ENCODE results near the gene SHC3. TPM values are rescaled to one million over a fixed set of nuclear protein-coding genes. Genes with fewer than 3 reads are reported as not detected.

Gene SHC3, protein sequence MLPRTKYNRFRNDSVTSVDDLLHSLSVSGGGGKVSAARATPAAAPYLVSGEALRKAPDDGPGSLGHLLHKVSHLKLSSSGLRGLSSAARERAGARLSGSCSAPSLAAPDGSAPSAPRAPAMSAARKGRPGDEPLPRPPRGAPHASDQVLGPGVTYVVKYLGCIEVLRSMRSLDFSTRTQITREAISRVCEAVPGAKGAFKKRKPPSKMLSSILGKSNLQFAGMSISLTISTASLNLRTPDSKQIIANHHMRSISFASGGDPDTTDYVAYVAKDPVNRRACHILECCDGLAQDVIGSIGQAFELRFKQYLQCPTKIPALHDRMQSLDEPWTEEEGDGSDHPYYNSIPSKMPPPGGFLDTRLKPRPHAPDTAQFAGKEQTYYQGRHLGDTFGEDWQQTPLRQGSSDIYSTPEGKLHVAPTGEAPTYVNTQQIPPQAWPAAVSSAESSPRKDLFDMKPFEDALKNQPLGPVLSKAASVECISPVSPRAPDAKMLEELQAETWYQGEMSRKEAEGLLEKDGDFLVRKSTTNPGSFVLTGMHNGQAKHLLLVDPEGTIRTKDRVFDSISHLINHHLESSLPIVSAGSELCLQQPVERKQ
- total RNA-seq, result 1 to 10 TPM; 2.2 to 4.0 (median 3.1) TPM

DNA sequence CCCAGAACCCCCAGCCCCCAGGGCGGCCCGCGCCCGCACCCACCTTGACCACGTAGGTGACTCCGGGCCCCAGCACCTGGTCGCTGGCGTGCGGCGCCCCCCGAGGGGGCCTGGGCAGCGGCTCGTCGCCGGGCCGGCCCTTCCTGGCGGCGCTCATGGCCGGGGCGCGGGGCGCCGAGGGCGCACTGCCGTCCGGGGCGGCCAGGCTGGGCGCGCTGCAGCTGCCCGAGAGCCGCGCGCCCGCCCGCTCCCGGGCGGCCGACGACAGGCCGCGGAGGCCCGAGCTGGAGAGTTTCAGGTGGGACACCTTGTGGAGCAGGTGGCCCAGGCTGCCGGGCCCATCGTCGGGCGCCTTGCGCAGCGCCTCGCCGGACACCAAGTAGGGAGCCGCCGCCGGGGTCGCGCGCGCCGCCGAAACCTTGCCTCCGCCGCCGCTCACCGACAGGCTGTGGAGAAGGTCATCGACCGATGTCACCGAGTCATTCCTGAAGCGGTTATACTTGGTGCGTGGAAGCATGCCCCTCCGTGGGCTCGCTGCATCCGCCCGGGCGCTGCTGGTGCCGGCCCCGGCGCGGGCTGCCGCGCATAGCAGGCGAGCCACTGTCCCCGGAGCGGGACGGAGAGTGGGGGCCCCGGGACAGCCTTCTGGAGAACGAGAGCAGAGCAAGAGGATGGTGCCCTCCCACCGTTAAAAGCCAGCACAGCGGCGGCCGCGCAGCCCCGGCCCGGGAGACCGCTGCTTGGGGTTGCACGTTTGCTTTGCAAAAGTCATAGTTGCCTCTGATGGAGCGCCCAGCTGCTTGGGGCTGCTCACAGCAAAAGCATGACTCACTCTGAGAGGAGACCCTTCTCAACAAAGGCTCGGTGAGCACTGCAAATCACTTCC is at the start of gene SHC3:
Gene SHC3, minus strand, starts transcription at position 875 of the 886 bp plus-strand sequence. Its CDS starts 358 bp downstream, at position 517.
- H3K36me3 ChIP-seq, result no peaks in the 10 kb centered on the region
- H3K9me3 ChIP-seq, result no peaks in the 10 kb centered on the region
- WGBS, result 6% methylated on average over 15 of the region's 96 CpGs
- peak within 1 kb of the TSS; percentile 51 to 64 (median 53) for H3K4me3 ChIP-seq
- peak within 1 kb of the TSS; percentile 41 to 73 (median 61) for H3K27ac ChIP-seq (replicated peaks in 1 of 4)
- peaks cover 25 to 48% (median 42%) of the 10 kb centered on the region in 4 donors for H3K4me1 ChIP-seq
- H3K27me3 ChIP-seq, result peaks cover 0 to 53% (median 23%) of the 10 kb centered on the region in 4 donors
- DNase-seq (ENCODE audit: extremely low spot score), result peak; percentile 82
- TF ChIP-seq, protein P1, sequence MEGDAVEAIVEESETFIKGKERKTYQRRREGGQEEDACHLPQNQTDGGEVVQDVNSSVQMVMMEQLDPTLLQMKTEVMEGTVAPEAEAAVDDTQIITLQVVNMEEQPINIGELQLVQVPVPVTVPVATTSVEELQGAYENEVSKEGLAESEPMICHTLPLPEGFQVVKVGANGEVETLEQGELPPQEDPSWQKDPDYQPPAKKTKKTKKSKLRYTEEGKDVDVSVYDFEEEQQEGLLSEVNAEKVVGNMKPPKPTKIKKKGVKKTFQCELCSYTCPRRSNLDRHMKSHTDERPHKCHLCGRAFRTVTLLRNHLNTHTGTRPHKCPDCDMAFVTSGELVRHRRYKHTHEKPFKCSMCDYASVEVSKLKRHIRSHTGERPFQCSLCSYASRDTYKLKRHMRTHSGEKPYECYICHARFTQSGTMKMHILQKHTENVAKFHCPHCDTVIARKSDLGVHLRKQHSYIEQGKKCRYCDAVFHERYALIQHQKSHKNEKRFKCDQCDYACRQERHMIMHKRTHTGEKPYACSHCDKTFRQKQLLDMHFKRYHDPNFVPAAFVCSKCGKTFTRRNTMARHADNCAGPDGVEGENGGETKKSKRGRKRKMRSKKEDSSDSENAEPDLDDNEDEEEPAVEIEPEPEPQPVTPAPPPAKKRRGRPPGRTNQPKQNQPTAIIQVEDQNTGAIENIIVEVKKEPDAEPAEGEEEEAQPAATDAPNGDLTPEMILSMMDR (IDR thresholded peaks at IDR 0.05), result no peak
- TF ChIP-seq POLR2AphosphoS5 (IDR thresholded peaks at IDR 0.05) (no peak), EP300 (IDR thresholded peaks at IDR 0.05) (no peak), POLR2A (IDR thresholded peaks at IDR 0.05; ENCODE audit: low read depth) (no peak)
- intact Hi-C loops (cut with DNase I), result loop anchor here (5.0 to 10.0 kb wide), 2 partner anchors 36 to 127 kb away; no protein-coding TSS in a partner anchor

DNA sequence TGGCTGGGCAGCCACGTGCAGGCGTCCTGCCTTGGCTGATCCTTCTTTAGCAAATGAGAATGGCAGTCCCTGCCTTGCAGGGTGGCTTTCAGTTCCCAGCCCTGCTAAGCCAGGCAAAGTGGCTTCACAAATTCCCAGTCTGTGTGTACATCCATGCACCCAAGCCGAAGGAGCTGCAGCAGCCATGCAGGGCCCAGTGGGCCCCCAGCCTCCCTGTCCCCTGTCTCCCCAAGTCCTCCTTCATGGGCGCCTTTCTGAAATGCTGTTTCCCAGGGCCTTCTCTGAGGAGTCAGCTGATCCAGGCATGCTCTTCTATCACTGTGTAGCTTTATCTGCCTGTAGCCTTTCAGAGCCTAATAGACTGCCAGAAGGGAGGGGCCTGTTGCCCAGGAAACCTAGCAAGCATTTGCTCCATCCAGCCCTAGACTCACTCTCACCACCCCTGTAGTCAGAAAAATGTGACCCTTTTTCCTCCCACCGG is 47.4 kb upstream of the SHC3 start:
- DNase-seq (ENCODE audit: extremely low spot score), result peak; percentile 68
- no peaks in the 10 kb centered on the region for H3K36me3 ChIP-seq
- TF ChIP-seq, protein P1 (IDR thresholded peaks at IDR 0.05), result peak in 1 of 3 experiments; percentile 0
- TF ChIP-seq POLR2AphosphoS5 (IDR thresholded peaks at IDR 0.05), result no peak
- H3K4me3 ChIP-seq, result no peak overlapping the region
- intact Hi-C loops (cut with DNase I), result no loop called here
- no peak overlapping the region for H3K27ac ChIP-seq (replicated peaks in 1 of 4)
- H3K9me3 ChIP-seq, result no peaks in the 10 kb centered on the region
- H3K4me1 ChIP-seq, result peaks cover 0 to 17% (median 11%) of the 10 kb centered on the region in 4 donors
- WGBS, result 35% methylated on average over 3 of the region's 5 CpGs
- H3K27me3 ChIP-seq, result no peaks in the 10 kb centered on the region

DNA sequence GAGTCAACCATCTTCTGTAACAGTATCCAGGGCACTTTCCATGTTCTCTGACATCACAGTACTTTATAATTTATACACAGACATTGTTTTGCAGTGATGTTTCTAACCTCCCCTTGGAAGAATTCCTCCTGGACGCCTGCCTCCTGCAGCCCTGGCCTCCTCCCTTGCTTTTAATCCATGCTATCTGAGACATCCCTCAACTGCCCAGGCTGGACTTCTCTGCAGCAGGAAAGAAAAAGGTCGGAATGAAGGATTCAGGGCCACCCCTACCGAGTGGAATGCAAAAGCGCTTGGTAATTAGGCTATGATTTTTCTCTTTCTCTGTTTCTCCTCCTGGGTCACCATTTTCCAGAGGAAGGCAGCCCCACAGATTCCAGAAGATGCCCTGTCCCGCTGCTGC is 47.0 kb upstream of the SHC3 start:
- DNase-seq (ENCODE audit: extremely low spot score), result no peak
- peak overlapping the region in 1 of 4 donors; percentile 5 for H3K27ac ChIP-seq (replicated peaks in 1 of 4)
- TF ChIP-seq POLR2A (IDR thresholded peaks at IDR 0.05; ENCODE audit: low read depth) (no peak), EP300 (IDR thresholded peaks at IDR 0.05) (no peak), POLR2AphosphoS5 (IDR thresholded peaks at IDR 0.05) (peak in 1 of 2 donors; percentile 14)
- TF ChIP-seq, protein P1 (IDR thresholded peaks at IDR 0.05), result peak in 2 of 3 experiments; percentile 11 to 26
- 50% methylated on average over 5 of the region's 5 CpGs for WGBS
- intact Hi-C loops (cut with DNase I), result no loop called here
- H3K4me3 ChIP-seq, result no peak overlapping the region
- H3K9me3 ChIP-seq, result no peaks in the 10 kb centered on the region
- H3K4me1 ChIP-seq, result peaks cover 0 to 17% (median 11%) of the 10 kb centered on the region in 4 donors
- H3K27me3 ChIP-seq, result no peaks in the 10 kb centered on the region
- no peaks in the 10 kb centered on the region for H3K36me3 ChIP-seq

DNA sequence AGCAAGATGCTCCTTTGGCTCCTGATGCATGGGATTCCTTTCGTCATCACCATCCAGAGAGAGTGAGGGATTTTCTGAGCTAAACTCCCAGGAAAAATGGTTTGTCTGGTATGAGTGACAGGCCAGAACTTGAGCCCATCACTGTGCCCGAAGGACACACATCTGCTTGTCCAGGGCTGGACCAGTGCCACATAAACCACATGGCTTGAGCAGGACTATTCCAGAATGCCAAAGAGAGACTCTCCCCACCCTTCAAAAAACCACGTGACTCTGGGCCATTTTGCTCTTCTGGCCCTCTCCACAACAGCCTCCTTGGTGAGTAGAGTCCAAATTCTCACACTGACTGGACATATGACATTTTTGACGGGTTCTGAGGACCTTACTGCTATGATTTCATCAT is 46.4 kb upstream of the SHC3 start:
- DNase-seq (ENCODE audit: extremely low spot score), result peak; percentile 70
- TF ChIP-seq POLR2AphosphoS5 (IDR thresholded peaks at IDR 0.05), result no peak
- WGBS, result 65% methylated on average over 4 of the region's 4 CpGs
- no peaks in the 10 kb centered on the region for H3K9me3 ChIP-seq
- H3K4me1 ChIP-seq, result peaks cover 0 to 17% (median 11%) of the 10 kb centered on the region in 4 donors
- no peaks in the 10 kb centered on the region for H3K27me3 ChIP-seq
- H3K36me3 ChIP-seq, result no peaks in the 10 kb centered on the region
- no peak overlapping the region for H3K27ac ChIP-seq (replicated peaks in 1 of 4)
- intact Hi-C loops (cut with DNase I), result no loop called here
- no peak overlapping the region for H3K4me3 ChIP-seq
